GM18907 (cell line): ENCODE data around the gene RIGI.
"Not testable (repeated sequence)": the region's sequence is repeated elsewhere in the genome, so short reads cannot be mapped to it uniquely, and the experiment has no call there.

Experiments used
- ATAC-seq: cut with Tn5 transposase; IDR thresholded peaks from one replicate; pipeline ENCODE4 v1.9.1; 2021; ENCODE audit warnings: mild to moderate bottlenecking, moderate library complexity; ENCODE audit not compliant: unreplicated experiment

Gene RIGI

DNA sequence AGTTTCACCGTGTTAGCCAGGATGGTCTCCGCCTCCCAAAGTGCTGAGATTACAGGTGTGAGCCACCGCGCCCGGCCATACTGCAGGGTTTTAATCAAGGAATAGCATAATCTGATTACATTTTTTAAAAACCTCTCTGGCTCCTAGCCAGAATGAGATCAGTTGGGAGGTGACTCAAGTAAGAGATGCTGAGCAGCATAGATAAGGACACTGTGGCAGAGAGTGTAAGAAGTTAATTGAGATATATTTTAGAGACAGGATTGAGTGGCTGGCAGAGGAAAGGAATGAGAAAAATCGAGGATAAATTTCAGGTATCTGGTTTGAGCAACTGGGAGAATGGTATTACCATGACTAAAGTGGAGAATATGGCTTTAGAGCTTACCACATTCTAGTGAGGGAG is 7.3 kb upstream of the RIGI start:
- ATAC-seq: no peak

DNA sequence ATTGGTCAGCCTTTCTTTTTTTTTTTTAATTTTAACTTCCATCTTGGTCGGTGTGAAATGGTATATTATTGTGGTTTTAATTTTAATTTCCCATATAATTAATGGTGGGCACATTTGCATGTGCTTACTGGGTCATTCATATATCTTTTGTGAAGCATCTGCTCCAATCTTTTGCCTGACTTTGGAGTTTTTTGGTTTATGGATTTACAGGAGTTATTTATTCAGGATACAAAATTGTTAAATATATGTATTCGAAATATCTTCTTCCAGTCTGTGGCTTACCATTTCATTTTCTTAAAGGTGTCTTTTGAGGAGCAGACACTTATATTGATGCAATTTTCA is 682 bp upstream of the RIGI start:
- ATAC-seq: no peak

DNA sequence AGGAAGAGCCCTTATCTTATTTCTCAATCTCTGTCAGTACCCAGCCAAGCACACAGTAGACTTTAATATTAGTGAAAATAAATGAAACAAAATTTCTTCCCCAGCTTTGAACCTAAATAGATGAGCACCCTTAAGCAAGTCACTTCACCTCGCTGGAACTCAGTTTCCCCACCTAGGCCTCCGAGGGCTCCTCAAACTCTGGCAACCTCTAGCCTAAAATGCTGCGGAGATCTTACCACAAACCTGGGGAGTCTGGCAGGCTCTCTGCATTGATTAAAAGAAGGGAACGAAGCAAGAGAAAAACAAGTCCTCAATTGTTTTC is 326 bp downstream of the RIGI start:
- no peak for ATAC-seq

DNA sequence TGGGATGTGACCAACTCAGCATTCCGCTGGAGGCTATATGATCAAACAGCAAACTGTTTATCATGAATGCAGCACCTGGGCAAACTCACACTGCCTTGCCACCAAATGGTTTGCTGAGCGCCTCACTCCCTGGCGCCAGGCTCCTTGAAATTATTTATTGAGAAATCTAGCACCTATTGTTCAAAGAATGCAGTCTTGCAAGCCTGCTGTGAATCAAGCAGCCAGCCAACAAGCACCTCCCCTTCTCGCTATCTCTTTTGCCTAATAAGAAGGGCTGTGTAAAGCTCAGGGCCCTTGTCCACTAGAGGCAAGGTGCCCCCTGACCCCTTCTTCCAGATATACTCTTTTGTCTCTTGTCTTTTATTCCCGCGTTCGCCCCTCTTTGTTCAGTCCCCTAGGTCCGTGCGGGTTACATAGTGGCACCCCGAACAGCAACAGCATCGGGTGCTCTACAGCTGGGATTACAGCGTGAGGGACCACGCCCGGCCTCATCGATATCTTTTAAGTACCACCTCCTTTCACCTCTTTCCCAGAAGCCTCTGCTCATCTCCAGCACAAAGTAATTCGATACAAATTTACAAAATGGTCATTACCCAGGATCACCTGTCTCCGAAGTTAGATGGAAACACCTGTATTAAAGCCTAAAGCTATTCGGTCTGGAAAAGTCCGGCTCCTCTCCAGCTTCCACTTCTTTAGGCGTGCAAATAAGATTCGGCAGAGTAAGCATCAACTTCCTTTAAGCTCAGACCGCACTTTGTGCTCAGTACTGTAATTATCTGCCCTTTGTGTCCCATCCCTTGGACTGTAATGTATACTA is 896 bp downstream of the RIGI start:
- peak; percentile 33 for ATAC-seq

DNA sequence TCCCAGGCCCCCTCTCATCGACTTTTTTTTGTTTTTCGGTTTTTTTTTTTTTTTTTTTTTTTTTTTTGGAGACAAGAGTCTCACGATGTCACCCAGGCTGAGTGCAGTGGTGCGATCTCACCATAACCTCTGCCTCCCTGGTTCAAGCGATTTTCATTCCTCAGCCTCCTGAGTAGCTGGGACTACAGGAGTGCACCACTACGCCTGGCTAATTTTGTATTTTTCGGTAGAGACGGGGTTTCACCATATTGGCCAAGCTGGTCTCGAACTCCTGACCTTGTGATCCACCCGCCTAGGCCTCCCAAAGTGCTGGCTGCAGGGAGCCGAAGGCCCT is 1.5 kb downstream of the RIGI start:
- not testable (repeated sequence) for ATAC-seq

DNA sequence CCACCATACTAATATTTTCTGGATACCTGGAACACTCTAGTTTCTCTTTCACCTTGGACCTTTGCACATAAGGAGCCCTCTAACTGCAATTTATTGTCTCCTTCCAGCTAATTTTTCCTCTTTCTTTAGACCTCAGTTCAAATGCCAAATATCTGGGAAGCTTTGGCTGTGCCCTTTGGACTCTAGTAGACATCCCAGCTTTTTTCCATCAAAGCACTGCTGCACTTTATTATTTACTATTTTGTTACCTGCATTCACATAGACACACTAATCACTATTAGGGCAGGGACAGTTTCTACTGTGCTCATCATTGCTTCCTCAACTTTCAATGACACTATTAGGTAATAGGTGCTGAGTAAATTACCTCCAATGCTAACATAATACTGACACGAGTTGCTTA is 2.1 kb downstream of the RIGI start:
- ATAC-seq: no peak

DNA sequence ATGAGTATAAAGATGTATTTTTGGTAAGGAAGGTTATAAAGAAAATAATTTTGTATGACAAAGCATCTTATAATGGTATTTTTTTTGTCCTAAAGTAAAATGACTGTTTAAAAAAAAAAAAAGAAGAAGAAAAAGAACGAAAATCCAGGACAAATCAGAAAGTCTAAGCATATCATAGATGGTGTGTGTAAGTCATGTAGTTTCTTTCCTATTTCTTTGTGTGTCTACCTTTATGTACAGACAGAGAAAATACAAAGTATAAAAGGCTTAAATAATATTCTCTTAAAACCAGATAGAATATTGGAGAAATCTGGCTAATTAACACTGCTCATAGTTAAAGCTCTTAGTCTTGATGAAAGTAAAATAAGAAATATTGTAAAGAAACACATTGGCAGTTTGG is 7.7 kb downstream of the RIGI start:
- ATAC-seq: no peak

DNA sequence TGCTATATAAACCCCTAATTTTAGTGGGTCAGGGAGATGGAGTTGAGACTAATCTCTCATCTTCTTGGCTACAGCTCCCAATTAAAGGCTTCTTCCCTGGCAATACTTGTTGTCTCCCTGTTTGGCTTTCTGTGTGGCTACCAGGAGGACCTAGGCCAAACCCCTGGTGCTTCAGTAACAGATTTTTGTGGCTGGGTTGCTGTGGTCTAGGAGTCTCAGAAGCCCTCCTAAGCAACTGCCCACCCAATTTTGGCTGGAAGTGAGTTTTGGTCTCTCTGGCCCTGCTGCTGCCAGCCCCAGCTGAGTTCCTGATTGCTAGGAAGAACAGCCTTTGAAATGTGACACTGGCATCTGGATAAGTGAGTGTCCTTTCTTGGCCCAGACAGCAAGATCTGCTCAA is 9.8 kb downstream of the RIGI start:
- no peak for ATAC-seq

DNA sequence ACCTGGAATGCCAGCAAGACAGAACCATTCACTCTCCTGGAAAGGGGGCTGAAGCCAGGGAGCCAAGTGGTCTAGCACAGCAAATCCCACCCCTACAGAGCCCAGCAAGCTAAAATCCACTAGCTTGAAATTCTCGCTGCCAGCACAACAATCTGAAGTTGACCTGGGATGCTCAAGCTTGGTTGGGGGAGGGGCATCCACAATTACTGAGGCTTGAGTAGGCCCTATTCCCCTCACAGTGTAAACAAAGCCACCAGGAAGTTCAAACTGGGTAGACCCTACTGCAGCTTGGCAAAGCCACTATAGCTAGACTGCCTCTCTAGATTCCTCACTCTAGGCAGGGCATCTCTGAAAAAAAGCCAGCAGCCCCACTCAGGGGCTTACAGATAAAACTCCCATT is 17.3 kb downstream of the RIGI start:
- no peak for ATAC-seq

DNA sequence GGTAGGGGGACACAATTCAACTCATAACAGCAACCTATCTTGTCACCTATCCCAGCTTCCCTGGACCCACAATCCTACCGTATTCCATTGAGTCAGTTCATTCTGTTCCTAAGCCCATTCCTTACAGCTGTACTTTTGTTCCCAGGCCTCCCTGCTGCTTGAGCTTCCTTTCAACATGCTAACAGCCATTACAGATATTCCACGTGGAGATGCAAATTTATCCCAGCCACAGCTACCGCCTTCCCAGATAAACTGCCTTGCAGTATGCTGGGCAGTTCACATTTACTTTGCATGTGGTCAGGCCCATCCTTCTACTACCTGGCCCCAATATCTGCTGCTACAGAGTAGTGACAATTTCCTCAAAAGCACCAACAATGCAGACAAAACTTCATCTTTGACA is 23.0 kb downstream of the RIGI start:
- ATAC-seq: no peak

DNA sequence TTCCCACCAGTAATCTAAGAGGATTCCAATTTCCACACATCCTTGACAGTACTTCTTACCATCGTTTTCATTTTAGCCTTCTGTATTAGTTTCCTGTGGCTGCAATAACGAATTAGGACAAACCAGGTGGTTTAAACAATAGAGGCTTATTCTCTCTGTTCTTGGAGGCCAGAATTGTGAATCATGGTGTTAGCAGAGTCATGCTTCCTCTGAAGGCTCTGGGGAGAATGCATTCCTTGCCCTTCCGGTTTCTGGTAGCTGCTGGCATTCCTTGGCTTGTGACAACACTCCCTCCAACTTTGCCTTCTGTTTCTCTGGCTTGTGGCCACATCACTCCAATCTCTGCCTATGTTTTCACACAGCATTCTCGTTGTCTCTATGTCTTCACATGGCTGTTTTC is 23.5 kb downstream of the RIGI start:
- ATAC-seq: no peak

DNA sequence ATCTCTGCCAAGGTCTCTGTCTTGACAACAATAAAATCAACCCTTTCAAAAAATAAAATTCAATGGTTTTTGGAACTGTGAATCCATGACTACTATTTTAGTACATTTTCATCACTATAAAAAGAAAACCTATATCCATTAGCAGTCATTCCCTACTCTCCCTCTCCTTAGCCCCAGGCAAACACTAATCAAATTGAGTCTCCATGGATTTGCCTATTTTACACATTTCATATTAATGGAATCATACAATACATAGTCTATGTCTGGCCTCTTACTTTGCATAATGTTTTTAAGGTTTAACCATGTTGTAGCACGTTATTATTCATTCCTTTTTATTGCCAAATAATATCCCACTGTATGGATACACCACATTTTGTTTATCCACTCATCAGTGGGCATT is 24.1 kb downstream of the RIGI start:
- ATAC-seq: no peak

DNA sequence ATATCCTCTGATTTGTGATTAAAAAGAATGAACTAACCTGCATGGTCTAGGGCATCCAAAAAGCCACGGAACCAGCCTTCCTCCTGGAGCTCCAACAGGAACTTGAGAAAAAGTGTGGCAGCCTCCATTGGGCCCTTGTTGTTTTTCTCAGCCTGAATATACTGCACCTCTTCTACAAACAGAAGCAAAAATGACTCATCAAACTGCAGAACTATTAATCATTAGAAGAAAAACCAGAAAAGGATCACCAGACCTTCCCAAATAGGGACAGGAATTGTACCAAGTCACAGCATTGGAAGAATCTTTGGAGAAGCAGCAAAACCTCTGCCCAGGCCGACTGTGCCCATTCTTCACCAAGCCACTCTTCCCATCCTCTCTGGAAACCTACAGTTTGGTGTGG is 25.2 kb downstream of the RIGI start:
- ATAC-seq: peak; percentile 72

DNA sequence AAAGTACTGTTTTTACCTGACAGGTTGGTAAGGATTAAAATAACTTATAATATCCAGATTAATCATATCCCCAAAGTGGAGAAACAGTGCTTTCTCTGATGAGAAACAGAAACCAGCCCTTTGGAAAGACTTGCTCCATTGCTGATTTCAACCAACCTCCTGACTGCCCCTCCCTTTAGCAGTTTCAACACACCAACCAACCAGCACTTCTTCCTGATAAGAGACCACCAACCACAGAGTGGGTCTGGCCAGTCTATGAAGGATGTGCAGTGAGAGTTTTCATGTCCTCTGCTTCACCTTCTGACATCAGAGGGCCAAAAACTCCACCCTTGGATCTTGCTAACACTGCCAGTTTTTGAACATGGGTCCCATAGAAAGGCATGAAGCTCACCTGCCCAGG is 28.1 kb downstream of the RIGI start:
- ATAC-seq: no peak

DNA sequence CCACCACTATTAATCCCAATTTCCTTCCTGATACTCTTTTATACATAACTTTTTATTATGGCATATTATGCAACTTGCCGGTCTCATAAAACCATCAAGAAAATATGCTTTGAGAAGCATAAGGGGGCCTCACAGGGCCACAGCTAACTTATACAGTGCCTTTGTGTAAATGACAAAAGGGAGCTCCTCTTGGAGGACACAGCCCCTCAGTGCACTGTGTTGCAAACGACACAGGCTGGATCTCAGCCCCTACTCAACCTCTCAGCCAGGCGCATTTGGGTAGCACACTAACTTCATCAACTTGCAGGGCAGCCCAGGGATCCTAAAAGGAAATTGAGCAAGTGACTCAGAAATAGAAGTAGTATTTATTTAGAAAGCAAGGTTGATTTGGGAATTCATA is 35.4 kb downstream of the RIGI start:
- ATAC-seq: no peak

DNA sequence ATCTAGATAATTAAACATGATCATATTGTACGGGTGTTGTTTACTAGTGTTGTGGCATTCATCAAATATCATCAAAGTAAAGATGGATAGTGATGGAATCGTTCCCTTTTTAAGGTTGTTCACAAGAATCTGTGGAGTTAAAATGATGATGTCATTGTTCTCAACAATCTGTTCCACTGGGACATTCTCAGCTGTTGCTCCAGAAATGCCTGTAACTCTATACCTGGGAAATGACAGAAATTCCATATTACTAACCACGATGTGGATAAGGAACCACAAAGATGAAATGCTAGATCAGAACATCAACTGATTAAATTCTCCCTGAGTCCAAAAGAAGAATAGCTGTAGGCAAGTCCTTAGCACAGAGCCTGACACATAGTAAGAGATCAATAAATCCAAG is 38.0 kb downstream of the RIGI start:
- no peak for ATAC-seq

DNA sequence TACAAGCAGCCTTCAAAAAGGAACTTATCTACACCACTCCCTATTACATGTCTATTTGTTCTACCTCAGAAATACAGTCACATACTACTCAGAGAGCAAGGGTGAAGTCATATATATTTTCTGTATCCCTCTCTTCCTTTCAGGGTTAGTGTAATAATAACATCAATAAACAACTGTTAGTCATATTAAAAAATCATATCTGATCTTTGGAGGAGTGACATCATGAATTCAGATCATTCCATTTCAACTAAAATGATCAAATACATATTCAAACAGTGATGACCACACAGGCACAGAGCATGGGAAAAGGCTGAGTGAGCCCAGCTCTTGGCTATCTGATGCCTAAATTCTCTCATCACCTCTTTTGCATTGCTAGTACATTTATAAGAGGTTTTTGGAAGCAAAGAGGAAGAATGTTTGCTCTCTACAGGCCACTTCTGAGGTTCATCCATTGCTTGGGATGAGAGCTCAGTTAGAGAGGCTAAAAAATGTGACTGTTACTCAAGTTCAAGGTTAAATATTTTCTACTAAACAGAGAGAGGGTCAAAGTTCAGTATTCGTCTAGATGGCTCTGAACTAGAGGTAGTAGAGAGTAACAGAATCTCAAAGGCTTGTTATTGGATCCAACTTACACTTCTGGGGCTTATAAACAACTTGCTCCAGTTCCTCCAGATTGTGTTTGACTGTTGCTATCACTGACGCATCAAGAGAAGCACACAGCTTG is 39.0 kb downstream of the RIGI start:
- ATAC-seq: no peak

DNA sequence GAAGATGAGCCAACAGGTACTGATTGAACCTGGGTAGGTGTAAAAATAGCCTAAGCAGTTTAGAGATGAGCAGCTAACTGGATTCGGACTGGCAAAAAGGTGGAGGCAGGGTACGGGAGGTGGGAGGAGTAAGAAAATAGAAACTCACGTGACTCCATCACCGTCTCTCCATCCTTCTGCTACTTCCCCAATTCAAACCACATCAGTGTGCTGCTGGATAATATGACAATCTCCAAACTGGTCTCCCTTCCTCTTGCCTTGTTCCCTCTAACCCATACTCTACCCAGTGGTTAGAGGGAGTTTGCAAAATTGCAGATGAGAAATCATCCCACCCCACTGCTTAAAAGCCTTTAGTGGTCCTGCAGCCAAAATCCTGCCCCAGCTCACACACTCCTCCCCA is 42.7 kb downstream of the RIGI start:
- ATAC-seq: no peak
